Mucosa of descending colon (tissue), 3 donors: ENCODE data around the gene COMMD3. TPM values are rescaled to one million over a fixed set of nuclear protein-coding genes. Genes with fewer than 3 reads are reported as not detected.

Experiments
- ATAC-seq: fragments of 200-7000 bp; cut with Tn5 transposase; one replicate; pipeline ENCODE4 v1.9.1; 2020; ENCODE audit warnings: mild to moderate bottlenecking, moderate library complexity
- DNase-seq, 3 donors: peaks; one replicate each; pipeline ENCODE4 v3.0.0-alpha.2; 2020
- H3K36me3 ChIP-seq: fragments of 200-600 bp; one replicate; pipeline ENCODE4 v1.8.0; 2021; ENCODE audit warnings: low read depth, mild to moderate bottlenecking
- H3K4me1 ChIP-seq: fragments of 200-600 bp; one replicate; pipeline ENCODE4 v1.8.0; 2021; ENCODE audit warnings: low read depth, mild to moderate bottlenecking
- H3K4me3 ChIP-seq: fragments of 200-600 bp; one replicate; pipeline ENCODE4 v1.8.0; 2021; ENCODE audit warnings: mild to moderate bottlenecking
- H3K9me3 ChIP-seq: fragments of 200-600 bp; one replicate; pipeline ENCODE4 v1.8.0; 2021; ENCODE audit warnings: mild to moderate bottlenecking
- CTCF ChIP-seq: fragments of 200-600 bp; IDR thresholded peaks from one replicate; pipeline ENCODE4 v1.8.0; 2022; ENCODE audit warnings: antibody characterized with exemption, mild to moderate bottlenecking
- intact Hi-C, 2 donors: fragments of 100-400 bp; cut with DNase I in 1 of 2; cut with micrococcal nuclease in 1 of 2; formaldehyde crosslinking; loops; one replicate each; pipeline versions ENCODE4 v1.11.0 to v1.11.1; 2022; cut with DNase I, micrococcal nuclease
- total RNA-seq, 3 donors: library from RNA; stranded (reverse); fragmentation: NEBNext Ultra II Directional in 2 of 3; extraction: Animal tissue kit (Norgen Biotek cat#: 25700) in 2 of 3; gene quantifications; one replicate each; pipeline versions ENCODE4 v1.2.1 to v1.2.4, GENCODE V29; 2021 to 2023
- donor health status: DM: no; HTN: no; CAD: no; lungs with moderate emphysema.
- donor health status: DM: no; HTN: no; CAD: no.
- donor health status: DM: no; HTN: yes; CAD: no.

The COMMD3 gene
- total RNA-seq, 3 donors from 2014 or later, result 48.4 to 56.5 (median 51.2) TPM

- ATAC-seq (no peak), DNase-seq (no peak)
- no peaks in the 10 kb centered on the region for H3K36me3 ChIP-seq
- intact Hi-C loops, result no loop called here
- TF ChIP-seq CTCF, result no peak
- H3K4me3 ChIP-seq, result no peak overlapping the region
- no peaks in the 10 kb centered on the region for H3K4me1 ChIP-seq
- H3K9me3 ChIP-seq, result no peaks in the 10 kb centered on the region
Observed at GRCh38 chr10:22285130-22285529, 31.1 kb upstream of the COMMD3 start.

- no peak overlapping the region for H3K4me3 ChIP-seq
- intact Hi-C loops, result no loop called here
- no peak for ATAC-seq
- no peak for DNase-seq
- no peaks in the 10 kb centered on the region for H3K4me1 ChIP-seq
- no peaks in the 10 kb centered on the region for H3K36me3 ChIP-seq
- no peak for TF ChIP-seq CTCF
- no peaks in the 10 kb centered on the region for H3K9me3 ChIP-seq
Observed at GRCh38 chr10:22293747-22294404, 22.3 kb upstream of the COMMD3 start.

- H3K36me3 ChIP-seq, result no peaks in the 10 kb centered on the region
- H3K4me3 ChIP-seq, result no peak overlapping the region
- H3K4me1 ChIP-seq, result no peaks in the 10 kb centered on the region
- intact Hi-C loops, result no loop called here
- no peaks in the 10 kb centered on the region for H3K9me3 ChIP-seq
- DNase-seq (no peak), ATAC-seq (no peak)
- TF ChIP-seq CTCF, result no peak
Observed at GRCh38 chr10:22294694-22295093, 21.5 kb upstream of the COMMD3 start.

GRCh38 chr10:22301193-22301592, 15.0 kb upstream of the COMMD3 start:
- intact Hi-C loops, result no loop called here
- no peaks in the 10 kb centered on the region for H3K36me3 ChIP-seq
- no peaks in the 10 kb centered on the region for H3K4me1 ChIP-seq
- DNase-seq (no peak), ATAC-seq (no peak)
- H3K4me3 ChIP-seq, result no peak overlapping the region
- no peaks in the 10 kb centered on the region for H3K9me3 ChIP-seq
- no peak for TF ChIP-seq CTCF

GRCh38 chr10:22303461-22303860, 12.7 kb upstream of the COMMD3 start:
- Histone ChIP-seq H3K4me3 (no peak overlapping the region), H3K4me1 (no peaks in the 10 kb centered on the region), H3K36me3 (no peaks in the 10 kb centered on the region), H3K9me3 (no peaks in the 10 kb centered on the region)
- no peak for DNase-seq
- intact Hi-C loops, result no loop called here
- TF ChIP-seq CTCF, result no peak
- ATAC-seq, result no peak

GRCh38 chr10:22305721-22306120, 10.5 kb upstream of the COMMD3 start:
- intact Hi-C loops, result no loop called here
- no peak for ATAC-seq

More at GRCh38 chr10:22305721-22306120, 10.5 kb upstream of the COMMD3 start:
- DNase-seq, result no peak
- H3K4me3 ChIP-seq, result no peak overlapping the region
- TF ChIP-seq CTCF, result no peak
- no peaks in the 10 kb centered on the region for H3K9me3 ChIP-seq
- no peaks in the 10 kb centered on the region for H3K36me3 ChIP-seq
- H3K4me1 ChIP-seq, result no peaks in the 10 kb centered on the region
